ENCODE measurements around the gene SCARF1. TPM values are rescaled to one million over a fixed set of nuclear protein-coding genes. Genes with fewer than 3 reads are reported as not detected.

SCARF1 gene
- total RNA-seq (2014; rRNA removed) (0.73 and 0.81 TPM in 2 replicates), Bru-seq, nascent RNA (percentile 32 among the genes with signal in this experiment), BruChase-seq, experiment 1, labeled RNA remaining after a 6-hour chase (percentile 42 among the genes with signal in this experiment), BruChase-seq, experiment 2, labeled RNA remaining after a 2-hour chase (percentile 44 among the genes with signal in this experiment)
- long read RNA-seq, partial matches to known transcripts = 3 of 6 reads
- long read RNA-seq, other reads (novel, unspliced or antisense) = 3 of 6 reads

DNA sequence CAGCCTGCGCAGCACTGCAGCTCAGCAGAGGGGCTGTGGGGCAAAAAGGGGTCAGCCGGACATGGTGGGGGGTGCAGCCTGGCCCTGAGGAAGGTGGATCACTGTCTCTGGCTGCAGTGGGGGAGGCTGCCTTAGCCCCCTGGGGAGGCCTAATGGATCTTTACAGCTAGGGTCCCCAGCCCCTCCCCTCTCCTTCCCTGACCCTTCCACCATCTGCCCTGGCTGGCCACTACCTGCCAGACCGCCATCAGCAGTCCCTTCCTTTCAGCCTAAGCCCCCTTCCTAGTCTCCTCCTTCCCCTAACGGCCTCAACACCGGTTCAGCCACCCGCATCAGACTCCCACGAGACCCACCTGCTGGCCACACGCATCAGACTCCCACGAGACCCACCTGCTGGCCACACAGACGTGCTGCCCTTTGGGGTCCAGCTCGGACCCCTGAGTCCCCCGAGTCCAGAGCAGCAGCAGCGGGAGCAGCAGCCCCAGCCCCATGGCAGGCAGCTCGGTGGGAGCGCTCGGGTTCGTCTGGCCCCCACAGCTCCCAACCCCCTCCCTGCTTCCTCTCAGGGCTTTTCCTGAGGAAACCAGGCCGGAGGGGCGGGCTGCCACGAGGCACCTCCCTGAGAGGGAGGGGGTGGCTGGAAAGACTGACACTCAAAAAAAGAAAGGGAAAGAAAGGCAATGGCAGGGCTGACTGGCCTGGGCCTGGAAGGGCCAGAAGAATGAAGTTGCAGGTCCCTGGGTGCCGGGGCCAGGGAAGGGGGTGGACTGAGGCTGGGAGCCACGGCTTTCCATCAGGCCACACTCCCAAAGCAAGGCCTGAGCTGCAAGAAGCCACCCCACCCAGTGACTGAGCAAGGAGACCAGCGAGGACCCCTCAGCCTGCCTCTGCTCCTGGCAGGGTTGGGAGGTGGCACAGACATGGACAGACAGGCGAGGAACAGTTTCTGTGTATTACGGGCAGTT is at the start of gene SCARF1:
Gene SCARF1 (minus strand): TSS at position 526 of the 965 bp plus-strand sequence. CDS start 35 bp downstream, at position 491.
- Histone ChIP-seq H3K27ac (ENCODE audit: low read length) (no peak within 1 kb of the TSS), H3K9ac (ENCODE audit: low read length) (no peak within 1 kb of the TSS), H3K9me3 (ENCODE audit: low read length) (no peaks in the 10 kb centered on the region), H3F3A (ENCODE audit: low read length, unreplicated experiment) (no peaks in the 10 kb centered on the region), H4K20me1 (ENCODE audit: low read length) (no peaks in the 10 kb centered on the region), H3K36me3 (ENCODE audit: low read depth, low read length) (no peaks in the 10 kb centered on the region), H3K4me3 (ENCODE audit: low read length) (no peak within 1 kb of the TSS), H3K27me3 (ENCODE audit: low read length) (no peaks in the 10 kb centered on the region), H3K79me2 (ENCODE audit: low read length) (no peaks in the 10 kb centered on the region), H3K4me2 (ENCODE audit: low read length) (no peak within 1 kb of the TSS), H2AFZ (ENCODE audit: low read length) (no peak within 1 kb of the TSS), H3K9me2 (replicated peaks; ENCODE audit: low read length) (no peaks in the 10 kb centered on the region), H3K4me1 (ENCODE audit: insufficient read depth, low read length) (peaks cover 24% of the 10 kb centered on the region)
- intact Hi-C loops (cut with micrococcal nuclease) = no loop called here
- ChIA-PET CTCF (no interaction called here), POLR2A (ENCODE audit: unreplicated experiment) (no interaction called here)
- no peak for ATAC-seq
- no peak for TF ChIP-seq EZH2 (IDR thresholded peaks at IDR 0.05; ENCODE audit: low read length, unreplicated experiment)
- TF ChIP-seq EZH2phosphoT487 (IDR thresholded peaks at IDR 0.05; ENCODE audit: borderline replicate concordance, low read length) = no peak
- TF ChIP-seq, protein P1, sequence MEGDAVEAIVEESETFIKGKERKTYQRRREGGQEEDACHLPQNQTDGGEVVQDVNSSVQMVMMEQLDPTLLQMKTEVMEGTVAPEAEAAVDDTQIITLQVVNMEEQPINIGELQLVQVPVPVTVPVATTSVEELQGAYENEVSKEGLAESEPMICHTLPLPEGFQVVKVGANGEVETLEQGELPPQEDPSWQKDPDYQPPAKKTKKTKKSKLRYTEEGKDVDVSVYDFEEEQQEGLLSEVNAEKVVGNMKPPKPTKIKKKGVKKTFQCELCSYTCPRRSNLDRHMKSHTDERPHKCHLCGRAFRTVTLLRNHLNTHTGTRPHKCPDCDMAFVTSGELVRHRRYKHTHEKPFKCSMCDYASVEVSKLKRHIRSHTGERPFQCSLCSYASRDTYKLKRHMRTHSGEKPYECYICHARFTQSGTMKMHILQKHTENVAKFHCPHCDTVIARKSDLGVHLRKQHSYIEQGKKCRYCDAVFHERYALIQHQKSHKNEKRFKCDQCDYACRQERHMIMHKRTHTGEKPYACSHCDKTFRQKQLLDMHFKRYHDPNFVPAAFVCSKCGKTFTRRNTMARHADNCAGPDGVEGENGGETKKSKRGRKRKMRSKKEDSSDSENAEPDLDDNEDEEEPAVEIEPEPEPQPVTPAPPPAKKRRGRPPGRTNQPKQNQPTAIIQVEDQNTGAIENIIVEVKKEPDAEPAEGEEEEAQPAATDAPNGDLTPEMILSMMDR (conservative IDR thresholded peaks at IDR 0.05; ENCODE audit: low read depth, low read length) = no peak
- BruUV-seq (replicated peaks) = no TSS peak
- DNase-seq = no peak

DNA sequence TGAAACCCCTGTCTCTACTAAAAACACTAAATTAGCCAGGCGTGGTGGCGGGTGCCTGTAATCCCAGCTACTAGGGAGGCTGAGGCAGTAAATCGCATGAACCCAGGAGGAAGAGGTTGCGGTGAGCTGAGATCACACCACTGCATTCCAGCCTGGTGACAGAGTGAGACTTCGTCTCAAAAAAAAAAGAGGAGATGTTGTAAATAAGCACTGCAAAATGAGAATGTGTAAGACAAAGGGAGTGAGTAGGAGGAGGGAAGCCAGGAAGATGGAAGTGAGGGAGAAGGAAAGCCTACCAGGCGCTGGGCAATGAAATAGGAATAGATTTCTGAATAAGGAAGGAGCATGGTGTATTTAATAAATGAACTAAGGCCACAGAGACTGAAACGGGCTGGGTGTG is 47.8 kb upstream of the SCARF1 start:
- CTCF ChIA-PET = no interaction called here

More for the DNA sequence above, 47.8 kb upstream of the SCARF1 start:
- Histone ChIP-seq H2AFZ (ENCODE audit: low read length) (no peak overlapping the region), H3K27ac (ENCODE audit: low read length) (no peak overlapping the region), H3K4me1 (ENCODE audit: insufficient read depth, low read length) (no peaks in the 10 kb centered on the region), H3K4me2 (ENCODE audit: low read length) (no peak overlapping the region), H3K9me2 (replicated peaks; ENCODE audit: low read length) (no peaks in the 10 kb centered on the region), H3K9me3 (ENCODE audit: low read length) (no peaks in the 10 kb centered on the region), H4K20me1 (ENCODE audit: low read length) (no peaks in the 10 kb centered on the region), H3K4me3 (ENCODE audit: low read length) (no peak overlapping the region), H3K79me2 (ENCODE audit: low read length) (no peaks in the 10 kb centered on the region), H3K36me3 (ENCODE audit: low read depth, low read length) (no peaks in the 10 kb centered on the region), H3F3A (ENCODE audit: low read length, unreplicated experiment) (no peaks in the 10 kb centered on the region), H3K27me3 (ENCODE audit: low read length) (no peaks in the 10 kb centered on the region), H3K9ac (ENCODE audit: low read length) (no peak overlapping the region)
- no TSS peak for BruUV-seq (replicated peaks)
- intact Hi-C loops (cut with micrococcal nuclease) = no loop called here
- no peak for ATAC-seq
- TF ChIP-seq EZH2 (IDR thresholded peaks at IDR 0.05; ENCODE audit: low read length, unreplicated experiment) (no peak), EZH2phosphoT487 (IDR thresholded peaks at IDR 0.05; ENCODE audit: borderline replicate concordance, low read length) (no peak)
- TF ChIP-seq, protein P1 (conservative IDR thresholded peaks at IDR 0.05; ENCODE audit: low read depth, low read length) = no peak
- DNase-seq = no peak
- POLR2A ChIA-PET (ENCODE audit: unreplicated experiment) = no interaction called here
